GM21367 (cell line): ENCODE data around the gene OR2G6.
"Not testable (repeated sequence)": the region's sequence is repeated elsewhere in the genome, so short reads cannot be mapped to it uniquely, and the experiment has no call there.

ENCODE experiments used
- ATAC-seq: cut with Tn5 transposase; IDR thresholded peaks from one replicate; pipeline ENCODE4 v1.9.1; 2021; ENCODE audit not compliant: unreplicated experiment

Gene OR2G6

DNA sequence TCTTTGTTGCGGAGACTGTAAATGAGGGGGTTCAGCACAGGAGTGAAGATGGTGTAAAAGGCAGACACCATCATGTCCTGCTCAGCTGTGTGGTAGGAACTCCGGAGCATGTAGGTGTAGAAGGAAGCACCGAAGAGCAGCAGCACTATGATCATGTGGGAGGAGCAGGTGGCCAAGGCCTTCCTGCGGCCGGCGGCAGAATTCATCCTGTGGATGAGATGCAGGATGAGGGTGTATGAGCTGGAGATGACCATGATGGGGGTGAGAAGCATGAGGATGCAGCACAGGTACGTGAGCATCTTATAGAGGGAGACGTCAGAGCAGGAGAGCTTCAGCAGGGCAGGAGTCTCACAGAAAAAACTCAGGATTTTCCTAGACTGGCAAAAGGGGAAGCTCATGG lies 66.0 kb downstream of the OR2G6 start:
- not testable (repeated sequence) for ATAC-seq

DNA sequence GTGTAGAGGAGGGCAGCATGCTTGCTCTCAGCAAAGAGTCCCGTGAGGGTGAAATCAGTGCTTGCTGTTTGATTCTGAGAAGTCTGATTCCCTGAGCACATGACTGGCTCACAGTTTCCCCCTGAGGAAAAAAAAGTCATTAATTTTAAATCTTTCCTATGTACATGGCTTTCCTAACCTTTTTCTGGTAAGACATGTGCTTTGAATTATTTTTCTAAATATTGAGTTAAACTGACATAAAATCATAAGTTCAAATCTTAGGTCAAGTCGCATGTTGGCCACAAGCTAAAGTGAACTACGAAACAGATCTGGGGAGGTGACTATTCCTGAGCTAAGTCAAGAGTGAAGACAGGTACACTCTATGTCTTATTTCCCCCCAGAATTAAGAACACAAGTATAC lies 66.8 kb downstream of the OR2G6 start, which contains the start of gene OR2T34:
Gene OR2T34, minus strand, starts transcription at position 101 of the 400 bp plus-strand sequence. Its CDS starts 0 bp downstream, at position 101.
- ATAC-seq: not testable (repeated sequence)

DNA sequence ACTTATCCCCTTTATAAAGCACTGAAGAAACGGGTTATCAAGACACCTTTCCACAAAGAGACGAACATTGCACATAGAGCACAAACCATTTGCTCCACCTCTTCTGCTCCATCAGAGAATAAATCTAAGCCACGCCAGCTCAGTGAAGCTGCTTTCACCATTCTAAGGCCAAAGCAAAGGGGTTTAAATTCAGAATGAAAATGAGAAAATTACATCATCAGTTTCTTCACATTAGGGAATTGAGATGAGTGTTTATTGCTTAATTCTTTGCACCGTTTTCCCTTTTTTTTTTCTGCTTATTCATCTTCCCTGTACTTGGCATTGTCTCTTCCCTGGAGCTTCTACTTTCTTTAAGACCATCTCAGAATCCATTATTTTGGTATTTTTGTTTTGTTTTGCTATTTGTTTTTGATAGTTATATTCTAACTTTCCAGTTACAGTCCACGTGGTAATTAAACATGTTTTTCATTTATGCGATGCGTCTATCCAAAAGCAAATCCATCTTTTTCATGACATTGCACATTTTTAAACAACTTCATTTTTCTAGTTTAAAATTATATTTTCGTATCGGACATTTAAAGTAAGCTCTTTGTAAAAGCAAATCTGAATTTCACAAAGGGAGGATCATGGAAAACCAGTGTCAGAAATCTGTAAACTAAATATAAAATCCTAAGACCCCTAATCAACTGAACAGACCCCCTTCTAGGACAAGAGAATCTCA lies 68.5 kb downstream of the OR2G6 start:
- no peak for ATAC-seq
